Calu3 (cell line): ENCODE measurements around the gene NXN. TPM values are rescaled to one million over a fixed set of nuclear protein-coding genes. Genes with fewer than 3 reads are reported as not detected.

Experiments
- BruUV-seq: library from RNA; stranded (reverse); fragments of 400-500 nt; replicated peaks from 2 replicates; lab custom pipeline; 2021; lab: Mats Ljungman, UMichigan
- CTCF ChIA-PET: fragments of 300-600 bp; sonication (Branson Sonifier 250); formaldehyde crosslinking; loops from one replicate; lab custom pipeline; 2022; ENCODE audit warnings: antibody characterized with exemption; lab: Charles Lee
- DNase-seq: peaks from one replicate; pipeline ENCODE4 v3.0.0; 2022
- H3K27ac Mint-ChIP-seq: one replicate; pipeline ENCODE4 v1.8.0; 2022; ENCODE audit warnings: mixed read lengths; ENCODE audit not compliant: unreplicated experiment
- H3K27me3 Mint-ChIP-seq: one replicate; pipeline ENCODE4 v1.8.0; 2022; ENCODE audit warnings: mixed read lengths; ENCODE audit not compliant: unreplicated experiment
- H3K36me3 Mint-ChIP-seq: one replicate; pipeline ENCODE4 v1.8.0; 2022; ENCODE audit warnings: mild to moderate bottlenecking, moderate library complexity, mixed read lengths; ENCODE audit not compliant: insufficient read depth, unreplicated experiment
- H3K4me1 Mint-ChIP-seq: one replicate; pipeline ENCODE4 v1.8.0; 2022; ENCODE audit warnings: mild to moderate bottlenecking, low read depth, mixed read lengths; ENCODE audit not compliant: unreplicated experiment
- H3K4me3 Mint-ChIP-seq: one replicate; pipeline ENCODE4 v1.8.0; 2022; ENCODE audit warnings: mild to moderate bottlenecking, low read depth, moderate library complexity, mixed read lengths; ENCODE audit not compliant: unreplicated experiment
- H3K9me3 Mint-ChIP-seq: one replicate; pipeline ENCODE4 v1.8.0; 2022; ENCODE audit warnings: low read depth, mixed read lengths; ENCODE audit not compliant: unreplicated experiment
- intact Hi-C: fragments of 100-400 bp; cut with micrococcal nuclease; formaldehyde crosslinking; loops from one replicate; pipeline ENCODE4 v1.10.0; 2022; ENCODE audit not compliant: unreplicated experiment
- total RNA-seq: library from RNA; stranded (reverse); gene quantifications from 2 replicates; pipeline ENCODE4 v1.2.3, GENCODE V29; 2022
- TF ChIP-seq, protein P1 (sequence below): fragments of 200-600 bp; IDR thresholded peaks from one replicate; pipeline ENCODE4 v1.8.0; 2022; ENCODE audit warnings: antibody characterized with exemption; ENCODE audit not compliant: unreplicated experiment

Gene NXN
- total RNA-seq, 1 experiment from 2014 or later, result 1.8 TPM

DNA sequence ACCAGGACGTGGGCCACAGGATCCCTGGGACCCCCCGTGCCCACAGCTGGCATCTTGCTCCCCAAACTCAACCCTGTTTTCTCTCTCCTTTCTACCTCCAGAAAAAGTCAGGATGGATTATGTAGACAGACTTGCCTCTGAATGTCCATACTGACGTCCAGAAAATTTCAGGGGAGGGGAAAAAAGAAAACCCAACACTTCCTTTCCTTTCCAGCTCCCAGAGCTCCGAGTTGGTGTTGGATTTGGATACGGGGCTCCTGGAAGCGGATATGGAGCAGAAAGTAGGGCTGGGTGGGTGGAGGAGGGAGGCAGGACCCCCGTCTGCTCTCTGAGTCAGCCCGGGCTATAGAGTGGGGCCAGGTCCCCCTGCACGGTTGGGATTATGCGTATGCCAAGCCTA, 127.2 kb downstream of the NXN start:
- TF ChIP-seq, protein P1, sequence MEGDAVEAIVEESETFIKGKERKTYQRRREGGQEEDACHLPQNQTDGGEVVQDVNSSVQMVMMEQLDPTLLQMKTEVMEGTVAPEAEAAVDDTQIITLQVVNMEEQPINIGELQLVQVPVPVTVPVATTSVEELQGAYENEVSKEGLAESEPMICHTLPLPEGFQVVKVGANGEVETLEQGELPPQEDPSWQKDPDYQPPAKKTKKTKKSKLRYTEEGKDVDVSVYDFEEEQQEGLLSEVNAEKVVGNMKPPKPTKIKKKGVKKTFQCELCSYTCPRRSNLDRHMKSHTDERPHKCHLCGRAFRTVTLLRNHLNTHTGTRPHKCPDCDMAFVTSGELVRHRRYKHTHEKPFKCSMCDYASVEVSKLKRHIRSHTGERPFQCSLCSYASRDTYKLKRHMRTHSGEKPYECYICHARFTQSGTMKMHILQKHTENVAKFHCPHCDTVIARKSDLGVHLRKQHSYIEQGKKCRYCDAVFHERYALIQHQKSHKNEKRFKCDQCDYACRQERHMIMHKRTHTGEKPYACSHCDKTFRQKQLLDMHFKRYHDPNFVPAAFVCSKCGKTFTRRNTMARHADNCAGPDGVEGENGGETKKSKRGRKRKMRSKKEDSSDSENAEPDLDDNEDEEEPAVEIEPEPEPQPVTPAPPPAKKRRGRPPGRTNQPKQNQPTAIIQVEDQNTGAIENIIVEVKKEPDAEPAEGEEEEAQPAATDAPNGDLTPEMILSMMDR, result no peak
- DNase-seq, result no peak
- no TSS peak for BruUV-seq
- no peaks in the 10 kb centered on the region for H3K4me1 Mint-ChIP-seq
- no peak overlapping the region for H3K27ac Mint-ChIP-seq
- H3K27me3 Mint-ChIP-seq, result peaks cover 18% of the 10 kb centered on the region
- intact Hi-C loops, result no loop called here
- no peaks in the 10 kb centered on the region for H3K9me3 Mint-ChIP-seq
- CTCF ChIA-PET, result no interaction called here
- no peak overlapping the region for H3K4me3 Mint-ChIP-seq
- no peaks in the 10 kb centered on the region for H3K36me3 Mint-ChIP-seq

DNA sequence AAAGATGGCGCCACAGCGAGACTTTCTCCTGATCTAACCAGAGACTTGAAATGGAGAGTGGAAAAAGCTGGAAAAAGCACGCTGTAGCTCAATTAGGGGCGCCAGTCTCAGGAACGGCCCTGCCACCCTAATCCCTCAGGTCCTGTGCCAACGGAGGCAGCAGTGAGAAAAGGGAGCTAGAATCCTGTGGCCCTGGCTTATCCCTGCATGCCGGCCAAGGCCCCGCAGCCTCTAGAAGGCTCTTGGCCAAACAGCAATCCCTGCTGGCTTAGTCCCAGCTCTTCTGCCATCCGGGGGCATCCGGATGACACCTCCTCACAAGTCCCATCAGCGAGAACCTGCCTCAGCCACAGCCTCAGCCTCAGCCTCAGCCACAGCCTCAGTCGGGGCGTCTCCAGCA, 127.7 kb downstream of the NXN start:
- no peak overlapping the region for H3K4me3 Mint-ChIP-seq
- H3K27ac Mint-ChIP-seq, result no peak overlapping the region
- no peak for DNase-seq
- TF ChIP-seq, protein P1, result no peak
- no peaks in the 10 kb centered on the region for H3K36me3 Mint-ChIP-seq
- BruUV-seq, result no TSS peak
- H3K4me1 Mint-ChIP-seq, result no peaks in the 10 kb centered on the region
- CTCF ChIA-PET, result interaction anchor here (0.6 kb wide), 1 partner anchor 324 kb away, joined by 3 read pairs; no protein-coding TSS in a partner anchor
- H3K9me3 Mint-ChIP-seq, result no peaks in the 10 kb centered on the region
- peaks cover 22% of the 10 kb centered on the region for H3K27me3 Mint-ChIP-seq
- intact Hi-C loops, result no loop called here

DNA sequence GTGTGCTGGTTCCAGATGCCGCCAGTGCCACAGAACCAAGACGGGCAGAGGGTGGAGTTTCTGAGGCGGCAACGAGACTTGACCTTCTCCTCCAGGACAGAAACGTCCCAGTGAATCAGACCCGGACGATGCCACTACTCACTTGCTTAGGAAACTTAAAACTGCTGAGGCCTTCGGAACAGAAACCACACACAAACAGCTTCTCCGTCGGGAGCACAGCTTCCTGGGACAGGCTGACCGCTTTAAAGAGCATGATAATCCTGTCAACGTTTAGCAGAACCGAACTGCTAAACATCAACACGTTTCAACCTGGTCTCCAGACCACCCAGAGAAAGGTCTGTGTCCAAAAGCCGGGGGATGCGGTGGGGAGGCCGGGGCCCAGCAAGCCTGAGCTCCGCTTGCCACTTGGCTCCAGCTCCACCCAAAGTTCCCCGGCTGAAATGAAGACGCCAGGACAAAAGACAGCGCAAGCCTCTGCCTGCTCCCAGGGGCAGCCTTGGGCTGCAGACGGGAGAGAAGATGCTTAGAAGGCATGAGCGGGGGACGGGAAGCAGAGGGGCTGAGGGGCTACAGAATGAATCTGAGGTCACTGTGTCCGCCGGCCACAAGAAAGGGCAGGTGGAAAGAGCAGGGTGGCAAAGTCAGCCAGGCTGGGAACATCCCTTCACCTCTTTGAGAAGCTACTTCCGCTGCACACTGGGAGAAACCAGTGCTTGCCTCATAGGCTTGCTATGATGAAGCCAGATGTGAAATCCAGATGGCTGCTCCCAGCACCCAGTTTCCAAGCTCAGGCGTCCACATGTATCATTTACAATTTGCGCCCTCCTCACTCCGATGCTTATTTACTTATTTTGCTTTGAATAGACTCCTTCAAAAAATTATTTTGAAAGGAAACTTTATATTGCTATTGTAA, 128.5 kb downstream of the NXN start:
- H3K4me1 Mint-ChIP-seq, result no peaks in the 10 kb centered on the region
- no peak overlapping the region for H3K4me3 Mint-ChIP-seq
- H3K9me3 Mint-ChIP-seq, result no peaks in the 10 kb centered on the region
- CTCF ChIA-PET, result interaction anchor here (0.6 kb wide), 1 partner anchor 323 kb away, joined by 3 read pairs; no protein-coding TSS in a partner anchor
- no peaks in the 10 kb centered on the region for H3K36me3 Mint-ChIP-seq
- intact Hi-C loops, result no loop called here
- peaks cover 28% of the 10 kb centered on the region for H3K27me3 Mint-ChIP-seq
- no peak for DNase-seq
- BruUV-seq, result no TSS peak
- TF ChIP-seq, protein P1, result no peak
- H3K27ac Mint-ChIP-seq, result no peak overlapping the region

DNA sequence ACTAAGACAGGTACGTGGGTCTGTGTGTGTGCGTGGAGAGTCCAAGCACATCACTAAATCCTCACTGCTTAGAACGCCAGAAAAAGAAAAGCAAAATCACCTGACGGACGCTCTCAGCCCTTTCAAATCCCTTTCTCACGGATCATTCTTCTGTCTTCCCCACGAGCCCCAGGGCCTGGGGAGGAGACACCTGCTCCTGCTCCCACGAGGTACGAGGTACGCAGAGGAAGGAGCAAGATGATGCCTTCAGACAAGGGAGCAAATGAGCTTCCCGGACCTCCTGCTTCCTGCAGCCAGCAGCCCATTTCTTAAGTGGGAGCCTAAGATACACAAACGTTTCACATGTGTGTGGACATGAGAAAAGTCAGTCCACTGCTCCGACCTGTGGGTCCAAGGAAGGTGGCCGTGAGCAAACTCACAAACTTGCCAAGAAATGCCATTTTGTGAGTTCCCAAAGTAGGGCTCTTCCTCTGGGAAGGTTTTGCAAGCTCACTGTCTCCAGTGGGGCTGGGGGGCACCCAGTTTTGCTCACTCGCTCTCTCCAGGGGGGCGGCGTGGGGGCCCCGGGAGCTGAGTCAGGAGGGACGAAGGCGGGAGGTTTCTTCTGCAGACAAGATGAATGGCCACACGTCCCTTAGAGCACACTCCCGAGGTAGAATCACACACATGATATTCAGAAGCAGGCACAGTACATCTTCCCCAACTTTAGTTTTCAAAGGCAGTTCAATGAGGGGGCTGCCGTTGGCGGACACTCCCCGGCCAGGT, 129.3 kb downstream of the NXN start:
- TF ChIP-seq, protein P1, result no peak
- intact Hi-C loops, result no loop called here
- Mint-ChIP-seq H3K36me3 (no peaks in the 10 kb centered on the region), H3K4me3 (no peak overlapping the region), H3K27me3 (peaks cover 34% of the 10 kb centered on the region), H3K27ac (no peak overlapping the region), H3K9me3 (no peaks in the 10 kb centered on the region), H3K4me1 (no peaks in the 10 kb centered on the region)
- CTCF ChIA-PET, result no interaction called here
- DNase-seq, result no peak
- BruUV-seq, result no TSS peak
